AG04450 (cell line): ENCODE data around the gene PPP1R3G. TPM values are rescaled to one million over a fixed set of nuclear protein-coding genes. Genes with fewer than 3 reads are reported as not detected.
"Not testable (repeated sequence)": the region's sequence is repeated elsewhere in the genome, so short reads cannot be mapped to it uniquely, and the experiment has no call there.

Experiments used
- CTCF ChIA-PET: fragments of 300-600, 350-600 bp; formaldehyde crosslinking; extraction: SDS; loops from one replicate; lab custom pipeline; 2022; ENCODE audit warnings: antibody characterized with exemption, inconsistent platforms; lab: Charles Lee
- POLR2A ChIA-PET: fragments of 350-600 bp; formaldehyde crosslinking; extraction: SDS; loops from one replicate; lab custom pipeline; 2021; ENCODE audit warnings: antibody characterized with exemption, inconsistent platforms; lab: Yijun Ruan, JAX
- DNase-seq: peaks from one replicate; pipeline ENCODE4 v3.0.0-alpha.2; 2011; ENCODE audit warnings: low read depth, low spot score
- H3K27ac ChIP-seq: one replicate; pipeline ENCODE4 v1.5.1; 2012; ENCODE audit warnings: low read depth, low read length, control low read depth
- H3K27me3 ChIP-seq: one replicate; pipeline ENCODE4 v1.6.0; 2012; ENCODE audit warnings: low read length; ENCODE audit not compliant: control insufficient read depth, insufficient read depth
- H3K4me3 ChIP-seq: 2 replicates; pipeline ENCODE4 v1.5.1; 2011; ENCODE audit warnings: mild to moderate bottlenecking, low read depth, low read length, control low read depth
- H3K9me3 ChIP-seq: 2 replicates; pipeline ENCODE4 v1.5.1; 2012; ENCODE audit warnings: low read length; ENCODE audit not compliant: control insufficient read depth, insufficient read depth
- polyA plus RNA-seq: library from polyadenylated mRNA; depleted of rRNA; stranded (reverse); fragments of >200 nt; gene quantifications from 2 replicates; pipeline ENCODE4 v1.2.3, GENCODE V29; 2011
- TF ChIP-seq, protein P1 (sequence below): IDR thresholded peaks from 2 replicates; pipeline ENCODE4 v1.5.1; 2011; ENCODE audit warnings: low read depth, low read length, control low read depth, inconsistent platforms

PPP1R3G gene
- polyA plus RNA-seq, 1 experiment: 0.11 TPM

DNA sequence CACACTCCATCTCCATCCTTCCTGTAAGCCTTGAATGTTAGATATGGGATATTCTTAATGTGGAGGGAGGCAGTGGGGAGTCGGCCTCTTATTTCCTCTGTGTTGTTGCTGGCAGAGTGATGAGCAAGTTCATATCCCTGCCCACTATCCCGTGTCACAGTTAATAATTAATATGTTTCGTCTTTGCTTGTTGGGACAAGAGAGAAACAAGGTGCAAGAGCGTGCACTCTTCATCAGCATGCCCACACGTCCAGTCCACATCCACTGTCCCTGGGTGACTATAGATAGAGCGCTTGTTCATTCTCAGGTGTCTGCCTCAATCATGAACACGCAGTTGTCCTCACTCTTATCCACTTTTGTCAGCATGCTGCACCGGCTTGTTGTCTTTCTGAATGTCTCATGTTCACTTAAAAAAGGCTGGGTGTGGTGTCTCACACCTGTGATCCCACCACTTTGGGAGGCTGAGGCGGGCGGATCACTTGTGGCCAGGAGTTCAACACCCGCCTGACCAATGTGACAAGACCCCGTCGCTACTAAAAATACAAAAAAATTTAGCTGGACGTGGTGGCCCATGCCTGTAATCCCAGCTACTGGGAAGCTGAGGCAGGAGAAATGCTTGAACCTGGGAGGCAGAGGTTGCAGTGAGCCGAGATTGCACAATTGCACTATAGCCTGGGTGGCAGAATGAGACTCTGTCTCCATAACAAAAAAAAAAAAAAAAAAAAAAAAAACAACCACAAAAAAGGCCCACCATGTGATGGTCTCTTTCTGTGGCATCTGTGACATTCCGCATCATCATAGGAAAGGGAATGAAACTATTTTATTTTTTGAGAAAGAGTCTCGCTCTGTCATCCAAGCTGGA lies 34.2 kb downstream of the PPP1R3G start:
- CTCF ChIA-PET: no interaction called here
- H3K27me3 ChIP-seq: no peaks in the 10 kb centered on the region
- H3K9me3 ChIP-seq: peaks cover 6% of the 10 kb centered on the region; the same call in 1 of the 2 replicates
- POLR2A ChIA-PET: no interaction called here
- H3K27ac ChIP-seq: no peak overlapping the region
- H3K4me3 ChIP-seq: no peak overlapping the region
- TF ChIP-seq, protein P1, sequence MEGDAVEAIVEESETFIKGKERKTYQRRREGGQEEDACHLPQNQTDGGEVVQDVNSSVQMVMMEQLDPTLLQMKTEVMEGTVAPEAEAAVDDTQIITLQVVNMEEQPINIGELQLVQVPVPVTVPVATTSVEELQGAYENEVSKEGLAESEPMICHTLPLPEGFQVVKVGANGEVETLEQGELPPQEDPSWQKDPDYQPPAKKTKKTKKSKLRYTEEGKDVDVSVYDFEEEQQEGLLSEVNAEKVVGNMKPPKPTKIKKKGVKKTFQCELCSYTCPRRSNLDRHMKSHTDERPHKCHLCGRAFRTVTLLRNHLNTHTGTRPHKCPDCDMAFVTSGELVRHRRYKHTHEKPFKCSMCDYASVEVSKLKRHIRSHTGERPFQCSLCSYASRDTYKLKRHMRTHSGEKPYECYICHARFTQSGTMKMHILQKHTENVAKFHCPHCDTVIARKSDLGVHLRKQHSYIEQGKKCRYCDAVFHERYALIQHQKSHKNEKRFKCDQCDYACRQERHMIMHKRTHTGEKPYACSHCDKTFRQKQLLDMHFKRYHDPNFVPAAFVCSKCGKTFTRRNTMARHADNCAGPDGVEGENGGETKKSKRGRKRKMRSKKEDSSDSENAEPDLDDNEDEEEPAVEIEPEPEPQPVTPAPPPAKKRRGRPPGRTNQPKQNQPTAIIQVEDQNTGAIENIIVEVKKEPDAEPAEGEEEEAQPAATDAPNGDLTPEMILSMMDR: no peak
- no peak for DNase-seq

DNA sequence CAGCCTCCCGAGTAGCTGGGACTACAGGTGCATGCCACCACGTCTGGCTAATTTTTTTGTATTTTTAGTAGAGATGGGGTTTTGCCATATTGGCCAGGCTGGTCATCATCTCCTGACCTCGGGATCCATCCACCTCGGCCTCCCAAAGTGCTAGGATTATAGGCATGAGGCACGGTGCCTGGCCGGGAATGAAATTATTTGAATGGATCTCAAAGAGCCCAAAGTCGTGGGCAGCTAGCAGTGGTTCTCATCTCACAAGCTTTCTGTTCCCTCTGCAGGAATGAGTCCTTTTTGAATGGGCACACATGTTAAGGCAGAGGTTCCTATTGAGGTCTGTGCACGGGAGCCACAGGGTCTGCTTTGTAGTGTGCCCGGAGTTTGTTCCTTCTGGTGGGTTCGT lies 34.9 kb downstream of the PPP1R3G start:
- TF ChIP-seq, protein P1: no peak
- Histone ChIP-seq H3K27me3 (no peaks in the 10 kb centered on the region), H3K27ac (no peak overlapping the region), H3K9me3 (peaks cover 6% of the 10 kb centered on the region; the same call in 1 of the 2 replicates), H3K4me3 (no peak overlapping the region)
- DNase-seq: no peak
- CTCF ChIA-PET: no interaction called here
- POLR2A ChIA-PET: no interaction called here

- H3K4me3 ChIP-seq, DNase-seq, H3K27ac ChIP-seq, POLR2A ChIA-PET, H3K27me3 ChIP-seq, CTCF ChIA-PET, H3K9me3 ChIP-seq: not testable (repeated sequence)
These were observed 35.4 kb downstream of the PPP1R3G start for GRCh38 chr6:5120543-5120942.

DNA sequence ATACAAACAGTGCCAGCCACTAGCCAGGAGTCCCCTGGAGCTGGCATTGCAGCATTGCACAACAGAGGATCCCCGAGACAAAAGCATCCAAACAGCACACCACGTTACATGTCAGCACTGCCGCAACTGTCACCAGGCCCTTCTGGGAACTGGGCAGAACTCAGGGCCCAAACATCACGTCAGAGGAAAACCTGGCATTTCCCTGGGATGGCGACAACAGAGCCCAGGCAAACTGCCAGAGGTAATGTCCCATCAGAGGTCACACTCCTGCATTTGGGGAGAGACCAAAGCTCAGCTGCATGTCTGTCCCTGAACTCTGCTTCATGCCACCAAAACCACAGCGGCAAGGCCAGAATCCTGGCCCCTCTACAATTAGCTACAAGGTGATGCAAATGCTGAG lies 36.3 kb downstream of the PPP1R3G start:
- no peak for DNase-seq
- ChIA-PET POLR2A (no interaction called here), CTCF (no interaction called here)
- TF ChIP-seq, protein P1: no peak
- H3K27ac ChIP-seq: no peak overlapping the region
- peaks cover 6% of the 10 kb centered on the region; the same call in 1 of the 2 replicates for H3K9me3 ChIP-seq
- H3K27me3 ChIP-seq: no peaks in the 10 kb centered on the region
- no peak overlapping the region for H3K4me3 ChIP-seq

- TF ChIP-seq, protein P1: no peak
- DNase-seq: no peak
- CTCF ChIA-PET: no interaction called here
- Histone ChIP-seq H3K4me3 (no peak overlapping the region), H3K27me3 (no peaks in the 10 kb centered on the region), H3K9me3 (peaks cover 6% of the 10 kb centered on the region; the same call in 1 of the 2 replicates), H3K27ac (no peak overlapping the region)
- POLR2A ChIA-PET: no interaction called here
These were observed 36.8 kb downstream of the PPP1R3G start for GRCh38 chr6:5121956-5122355.
